Bladder microvascular endothelial cell (primary cell): ENCODE measurements around the gene CADM1. TPM values are rescaled to one million over a fixed set of nuclear protein-coding genes. Genes with fewer than 3 reads are reported as not detected.

Experiments
- total RNA-seq: library from RNA; depleted of rRNA; stranded (reverse); fragments of >200 nt; gene quantifications from 2 replicates; pipeline ENCODE4 v1.2.3, GENCODE V29; 2014

CADM1 gene
- 0.81 and 6.3 TPM in 2 replicates for total RNA-seq

GRCh38 chr11:115504276-115505158, at the start of gene CADM1:
Gene CADM1 (minus strand): TSS chr11:115504415.

